ENCODE measurements around the gene PEX3. TPM values are rescaled to one million over a fixed set of nuclear protein-coding genes. Genes with fewer than 3 reads are reported as not detected.

Gene PEX3, protein sequence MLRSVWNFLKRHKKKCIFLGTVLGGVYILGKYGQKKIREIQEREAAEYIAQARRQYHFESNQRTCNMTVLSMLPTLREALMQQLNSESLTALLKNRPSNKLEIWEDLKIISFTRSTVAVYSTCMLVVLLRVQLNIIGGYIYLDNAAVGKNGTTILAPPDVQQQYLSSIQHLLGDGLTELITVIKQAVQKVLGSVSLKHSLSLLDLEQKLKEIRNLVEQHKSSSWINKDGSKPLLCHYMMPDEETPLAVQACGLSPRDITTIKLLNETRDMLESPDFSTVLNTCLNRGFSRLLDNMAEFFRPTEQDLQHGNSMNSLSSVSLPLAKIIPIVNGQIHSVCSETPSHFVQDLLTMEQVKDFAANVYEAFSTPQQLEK
- total RNA-seq: 14.7 and 17.9 TPM in 2 replicates
- long read RNA-seq, transcript PEX3-201 (12 exons, 1,969 nt): major isoform, 127 of 150 reads
- long read RNA-seq, partial matches to known transcripts: 12 of 150 reads
- long read RNA-seq, other reads (novel, unspliced or antisense): 11 of 150 reads

- peak; percentile 97 for DNase-seq (ENCODE audit: extremely low spot score, unreplicated experiment)
- Mint-ChIP-seq H3K27me3 (ENCODE audit: unreplicated experiment) (no peaks in the 10 kb centered on the region), H3K36me3 (ENCODE audit: unreplicated experiment) (peaks cover 4% of the 10 kb centered on the region), H3K4me3 (ENCODE audit: unreplicated experiment) (peak within 1 kb of the TSS; percentile 93), H3K4me1 (ENCODE audit: unreplicated experiment) (peaks cover 18% of the 10 kb centered on the region), H3K9me3 (ENCODE audit: unreplicated experiment) (no peaks in the 10 kb centered on the region), H3K27ac (ENCODE audit: unreplicated experiment) (peak within 1 kb of the TSS; percentile 89)
- TF ChIP-seq, protein P1, sequence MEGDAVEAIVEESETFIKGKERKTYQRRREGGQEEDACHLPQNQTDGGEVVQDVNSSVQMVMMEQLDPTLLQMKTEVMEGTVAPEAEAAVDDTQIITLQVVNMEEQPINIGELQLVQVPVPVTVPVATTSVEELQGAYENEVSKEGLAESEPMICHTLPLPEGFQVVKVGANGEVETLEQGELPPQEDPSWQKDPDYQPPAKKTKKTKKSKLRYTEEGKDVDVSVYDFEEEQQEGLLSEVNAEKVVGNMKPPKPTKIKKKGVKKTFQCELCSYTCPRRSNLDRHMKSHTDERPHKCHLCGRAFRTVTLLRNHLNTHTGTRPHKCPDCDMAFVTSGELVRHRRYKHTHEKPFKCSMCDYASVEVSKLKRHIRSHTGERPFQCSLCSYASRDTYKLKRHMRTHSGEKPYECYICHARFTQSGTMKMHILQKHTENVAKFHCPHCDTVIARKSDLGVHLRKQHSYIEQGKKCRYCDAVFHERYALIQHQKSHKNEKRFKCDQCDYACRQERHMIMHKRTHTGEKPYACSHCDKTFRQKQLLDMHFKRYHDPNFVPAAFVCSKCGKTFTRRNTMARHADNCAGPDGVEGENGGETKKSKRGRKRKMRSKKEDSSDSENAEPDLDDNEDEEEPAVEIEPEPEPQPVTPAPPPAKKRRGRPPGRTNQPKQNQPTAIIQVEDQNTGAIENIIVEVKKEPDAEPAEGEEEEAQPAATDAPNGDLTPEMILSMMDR (IDR thresholded peaks at IDR 0.05): no peak
These were observed at the start of gene PEX3, which contains the start of gene ADAT2 for GRCh38 chr6:143450453-143451371. PEX3 (plus strand) TSS chr6:143450805; CDS start chr6:143451043, 238 bp downstream. ADAT2 (minus strand) TSS chr6:143450695; CDS start chr6:143450658, 37 bp downstream.

DNA sequence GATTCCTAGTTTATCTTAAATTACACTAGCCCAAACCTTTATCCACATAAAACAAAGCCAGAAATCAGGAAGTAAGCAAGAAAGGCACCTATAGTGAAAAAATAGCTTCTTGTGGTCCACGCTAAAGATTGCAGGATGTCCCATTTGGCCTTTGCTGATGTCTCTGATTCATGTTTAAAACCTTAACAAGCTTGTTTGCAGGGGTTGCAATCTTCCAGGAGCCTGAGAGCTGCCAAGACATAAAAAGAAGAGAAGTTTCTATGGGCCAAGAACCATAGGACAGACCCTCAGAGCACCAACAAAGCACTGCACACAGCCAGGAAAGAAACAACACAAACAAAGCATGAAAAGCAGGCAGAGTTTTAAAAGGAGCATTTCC, 49.5 kb upstream of the PEX3 start:
- no peaks in the 10 kb centered on the region for H3K27me3 Mint-ChIP-seq (ENCODE audit: unreplicated experiment)
- TF ChIP-seq, protein P1 (IDR thresholded peaks at IDR 0.05): no peak
- H3K4me3 Mint-ChIP-seq (ENCODE audit: unreplicated experiment): no peak overlapping the region
- no peak for DNase-seq (ENCODE audit: extremely low spot score, unreplicated experiment)
- H3K27ac Mint-ChIP-seq (ENCODE audit: unreplicated experiment): no peak overlapping the region
- H3K9me3 Mint-ChIP-seq (ENCODE audit: unreplicated experiment): no peaks in the 10 kb centered on the region
- H3K4me1 Mint-ChIP-seq (ENCODE audit: unreplicated experiment): peaks cover 6% of the 10 kb centered on the region
- no peaks in the 10 kb centered on the region for H3K36me3 Mint-ChIP-seq (ENCODE audit: unreplicated experiment)

- H3K27me3 Mint-ChIP-seq (ENCODE audit: unreplicated experiment): no peaks in the 10 kb centered on the region
- TF ChIP-seq, protein P1 (IDR thresholded peaks at IDR 0.05): no peak
- no peak overlapping the region for H3K27ac Mint-ChIP-seq (ENCODE audit: unreplicated experiment)
- no peak overlapping the region for H3K4me3 Mint-ChIP-seq (ENCODE audit: unreplicated experiment)
- H3K36me3 Mint-ChIP-seq (ENCODE audit: unreplicated experiment): no peaks in the 10 kb centered on the region
- H3K9me3 Mint-ChIP-seq (ENCODE audit: unreplicated experiment): no peaks in the 10 kb centered on the region
- H3K4me1 Mint-ChIP-seq (ENCODE audit: unreplicated experiment): peaks cover 6% of the 10 kb centered on the region
- DNase-seq (ENCODE audit: extremely low spot score, unreplicated experiment): no peak
These were observed 48.8 kb upstream of the PEX3 start for GRCh38 chr6:143401636-143402370.

GRCh38 chr6:143402721-143403336, 47.8 kb upstream of the PEX3 start:
- Mint-ChIP-seq H3K27me3 (ENCODE audit: unreplicated experiment) (no peaks in the 10 kb centered on the region), H3K4me3 (ENCODE audit: unreplicated experiment) (no peak overlapping the region), H3K27ac (ENCODE audit: unreplicated experiment) (no peak overlapping the region), H3K4me1 (ENCODE audit: unreplicated experiment) (peaks cover 5% of the 10 kb centered on the region), H3K36me3 (ENCODE audit: unreplicated experiment) (no peaks in the 10 kb centered on the region), H3K9me3 (ENCODE audit: unreplicated experiment) (no peaks in the 10 kb centered on the region)
- TF ChIP-seq, protein P1 (IDR thresholded peaks at IDR 0.05): no peak
- no peak for DNase-seq (ENCODE audit: extremely low spot score, unreplicated experiment)
